ENCODE data around the gene BDH1. TPM values are rescaled to one million over a fixed set of nuclear protein-coding genes. Genes with fewer than 3 reads are reported as not detected.

The BDH1 gene
- total RNA-seq, 6 donors from 2014 or later = 13.5 to 30.4 (median 23.0) TPM

GRCh38 chr3:197471221-197472010 is 84.4 kb downstream of the BDH1 start:
- 83 to 92% methylated on average over 10 of the region's 10 CpGs for WGBS, 2 donors
- Histone ChIP-seq H3K4me1 (no peaks in the 10 kb centered on the region), H3K27me3 (no peaks in the 10 kb centered on the region), H3K9me3 (no peaks in the 10 kb centered on the region), H3K36me3 (no peaks in the 10 kb centered on the region), H3K27ac (no peak overlapping the region), H3K4me3 (no peak overlapping the region)
- TF ChIP-seq POLR2AphosphoS5 (IDR thresholded peaks at IDR 0.05) (no peak), EP300 (IDR thresholded peaks at IDR 0.05) (no peak), CTCF (IDR thresholded peaks at IDR 0.05) (no peak), POLR2A (IDR thresholded peaks at IDR 0.05) (no peak)
- ATAC-seq (ENCODE audit: low FRiP score in 2 of 2) = no peak
- DNase-seq = no peak

- Histone ChIP-seq H3K27me3 (no peaks in the 10 kb centered on the region), H3K4me3 (no peak overlapping the region), H3K4me1 (no peaks in the 10 kb centered on the region), H3K9me3 (no peaks in the 10 kb centered on the region), H3K36me3 (no peaks in the 10 kb centered on the region), H3K27ac (no peak overlapping the region)
- ATAC-seq (ENCODE audit: low FRiP score in 2 of 2) = no peak
- WGBS, 2 donors = 49 to 53% methylated on average over 3 to 5 of the region's 5 CpGs
- TF ChIP-seq CTCF (IDR thresholded peaks at IDR 0.05) = no peak
- TF ChIP-seq EP300 (IDR thresholded peaks at IDR 0.05) = no peak
- TF ChIP-seq POLR2A (IDR thresholded peaks at IDR 0.05) = no peak
- TF ChIP-seq POLR2AphosphoS5 (IDR thresholded peaks at IDR 0.05) = no peak
- DNase-seq = no peak
These were observed 86.8 kb downstream of the BDH1 start for GRCh38 chr3:197468866-197469382.

DNA sequence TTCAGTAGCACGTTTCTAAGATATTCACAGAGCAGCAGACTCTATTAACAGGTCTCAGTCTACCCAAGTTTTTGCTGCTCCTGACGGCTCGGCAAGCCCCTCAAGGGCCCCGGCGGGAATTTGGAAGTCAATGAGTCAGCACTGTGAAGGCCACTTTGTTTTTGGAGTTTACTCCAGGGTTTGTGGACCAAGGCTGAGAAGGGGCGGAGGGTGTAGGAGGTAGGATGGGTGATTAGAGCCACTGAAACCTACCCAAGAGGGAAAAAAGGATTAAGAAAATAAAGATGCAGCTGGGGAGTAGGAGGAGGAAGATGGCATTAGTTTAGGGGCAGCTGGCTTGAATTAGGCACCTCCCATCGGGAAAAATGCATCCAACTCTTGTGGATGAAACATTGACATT is 87.6 kb downstream of the BDH1 start:
- no peak for TF ChIP-seq POLR2AphosphoS5 (IDR thresholded peaks at IDR 0.05)
- no peak for TF ChIP-seq POLR2A (IDR thresholded peaks at IDR 0.05)
- TF ChIP-seq CTCF (IDR thresholded peaks at IDR 0.05) = no peak
- no peak for TF ChIP-seq EP300 (IDR thresholded peaks at IDR 0.05)
- H3K4me3 ChIP-seq = no peak overlapping the region
- H3K9me3 ChIP-seq = no peaks in the 10 kb centered on the region
- 88 to 89% methylated on average over 7 of the region's 7 CpGs for WGBS, 2 donors
- H3K36me3 ChIP-seq = no peaks in the 10 kb centered on the region
- no peaks in the 10 kb centered on the region for H3K4me1 ChIP-seq
- no peak overlapping the region for H3K27ac ChIP-seq
- H3K27me3 ChIP-seq = no peaks in the 10 kb centered on the region
- no peak for DNase-seq
- ATAC-seq (ENCODE audit: low FRiP score in 2 of 2) = no peak

GRCh38 chr3:197466586-197467399 is 89.0 kb downstream of the BDH1 start:
- H3K27ac ChIP-seq = no peak overlapping the region
- WGBS, 2 donors = 51 to 57% methylated on average over 7 of the region's 7 CpGs

More at GRCh38 chr3:197466586-197467399, 89.0 kb downstream of the BDH1 start:
- H3K27me3 ChIP-seq = no peaks in the 10 kb centered on the region
- no peak for DNase-seq
- no peak overlapping the region for H3K4me3 ChIP-seq
- H3K36me3 ChIP-seq = no peaks in the 10 kb centered on the region
- peak in 1 of 2 donors; percentile 17 for ATAC-seq (ENCODE audit: low FRiP score in 2 of 2)
- no peaks in the 10 kb centered on the region for H3K9me3 ChIP-seq
- TF ChIP-seq POLR2AphosphoS5 (IDR thresholded peaks at IDR 0.05) (no peak), EP300 (IDR thresholded peaks at IDR 0.05) (no peak), CTCF (IDR thresholded peaks at IDR 0.05) (no peak), POLR2A (IDR thresholded peaks at IDR 0.05) (no peak)
- H3K4me1 ChIP-seq = no peaks in the 10 kb centered on the region

All from upper lobe of left lung (tissue), 6 donors.